Brain microvascular endothelial cell (primary cell): Measurements from ENCODE around the gene HBS1L.

ENCODE experiments used
- DNase-seq: peaks from one replicate; pipeline ENCODE4 v3.0.0-alpha.2; 2020
- H3K27ac ChIP-seq: fragments of 250-450 bp; sonication (Bioruptor Pico); 2 replicates; pipeline ENCODE4 v1.5.1; 2020; ENCODE audit warnings: mild to moderate bottlenecking, moderate library complexity
- H3K27me3 ChIP-seq: fragments of 250-450 bp; sonication (Bioruptor Pico); replicated peaks from 2 replicates; pipeline ENCODE4 v1.5.1; 2020; ENCODE audit warnings: mild to moderate bottlenecking
- H3K36me3 ChIP-seq: fragments of 250-450 bp; sonication (Bioruptor Pico); replicated peaks from 2 replicates; pipeline ENCODE4 v1.5.1; 2020; ENCODE audit warnings: mild to moderate bottlenecking
- H3K4me3 ChIP-seq: 2 replicates; pipeline ENCODE4 v1.5.1; 2011; ENCODE audit warnings: low read depth, mild to moderate bottlenecking, control low read depth, low read length, moderate library complexity
- CTCF ChIP-seq: IDR thresholded peaks from 2 replicates; pipeline ENCODE4 v1.5.1; 2011; ENCODE audit warnings: low read depth, mild to moderate bottlenecking, moderate library complexity, low read length, control low read depth, inconsistent platforms; ENCODE audit errors: missing control alignments
- in situ Hi-C: cut with HindIII; loops from 2 replicates; pipeline ENCODE4 v1.10.0; 2017; ENCODE audit warnings: low sequenced_read_pairs, low pct_ligation_motif_present

HBS1L gene

GRCh38 chr6:135013211-135013610, 41.4 kb downstream of the HBS1L start:
- DNase-seq, result no peak
- H3K4me3 ChIP-seq, result no peak overlapping the region
- no peaks in the 10 kb centered on the region for H3K36me3 ChIP-seq
- in situ Hi-C loops, result no loop called here
- no peak for TF ChIP-seq CTCF
- H3K27ac ChIP-seq, result no peak overlapping the region
- no peaks in the 10 kb centered on the region for H3K27me3 ChIP-seq

- Histone ChIP-seq H3K27me3 (no peaks in the 10 kb centered on the region), H3K36me3 (no peaks in the 10 kb centered on the region), H3K27ac (no peak overlapping the region), H3K4me3 (no peak overlapping the region)
- TF ChIP-seq CTCF, result no peak
- in situ Hi-C loops, result no loop called here
- DNase-seq, result peak; percentile 27
Measured at GRCh38 chr6:135012764-135013163, 41.9 kb downstream of the HBS1L start.

GRCh38 chr6:135012349-135012748, 42.3 kb downstream of the HBS1L start:
- Histone ChIP-seq H3K27me3 (no peaks in the 10 kb centered on the region), H3K36me3 (no peaks in the 10 kb centered on the region), H3K4me3 (no peak overlapping the region), H3K27ac (no peak overlapping the region)
- no peak for TF ChIP-seq CTCF
- in situ Hi-C loops, result no loop called here
- DNase-seq, result no peak

GRCh38 chr6:135008941-135009290, 45.7 kb downstream of the HBS1L start:
- DNase-seq, result no peak
- no peak overlapping the region for H3K4me3 ChIP-seq
- no peaks in the 10 kb centered on the region for H3K36me3 ChIP-seq
- H3K27ac ChIP-seq, result no peak overlapping the region
- no peaks in the 10 kb centered on the region for H3K27me3 ChIP-seq
- no peak for TF ChIP-seq CTCF
- in situ Hi-C loops, result no loop called here

GRCh38 chr6:135008072-135008940, 46.3 kb downstream of the HBS1L start:
- Histone ChIP-seq H3K36me3 (no peaks in the 10 kb centered on the region), H3K27me3 (no peaks in the 10 kb centered on the region), H3K4me3 (no peak overlapping the region), H3K27ac (no peak overlapping the region)
- no peak for TF ChIP-seq CTCF
- in situ Hi-C loops, result no loop called here
- DNase-seq, result no peak

- no peak for TF ChIP-seq CTCF
- H3K27ac ChIP-seq, result no peak overlapping the region
- no peaks in the 10 kb centered on the region for H3K27me3 ChIP-seq
- in situ Hi-C loops, result no loop called here
- H3K36me3 ChIP-seq, result no peaks in the 10 kb centered on the region
- DNase-seq, result no peak
- H3K4me3 ChIP-seq, result no peak overlapping the region
Measured at GRCh38 chr6:135006386-135006914, 48.2 kb downstream of the HBS1L start.
